ENCODE results near the gene DDX31. TPM values are rescaled to one million over a fixed set of nuclear protein-coding genes. Genes with fewer than 3 reads are reported as not detected.

Gene DDX31
- total and polyA plus RNA-seq, 7 donors = 5.5 to 12.4 (median 8.6) TPM

- Histone ChIP-seq H3K27me3 (ENCODE audit: insufficient read depth in 3 of 3, low read length in 2 of 3) (peaks cover 0 to 13% (median 0%) of the 10 kb centered on the region in 3 donors), H3K9me3 (no peaks in the 10 kb centered on the region), H3K4me1 (no peaks in the 10 kb centered on the region), H3K4me3 (no peak overlapping the region), H3K27ac (no peak overlapping the region), H3K36me3 (ENCODE audit: insufficient read depth in 1 of 2, low read depth in 1 of 2) (peaks cover 4 to 61% of the 10 kb centered on the region in 2 donors)
- ATAC-seq (peak in 3 of 4 donors; percentile 35 to 87 (median 36)), DNase-seq (peak in 1 of 2 donors; percentile 34)
- TF ChIP-seq, protein P1, sequence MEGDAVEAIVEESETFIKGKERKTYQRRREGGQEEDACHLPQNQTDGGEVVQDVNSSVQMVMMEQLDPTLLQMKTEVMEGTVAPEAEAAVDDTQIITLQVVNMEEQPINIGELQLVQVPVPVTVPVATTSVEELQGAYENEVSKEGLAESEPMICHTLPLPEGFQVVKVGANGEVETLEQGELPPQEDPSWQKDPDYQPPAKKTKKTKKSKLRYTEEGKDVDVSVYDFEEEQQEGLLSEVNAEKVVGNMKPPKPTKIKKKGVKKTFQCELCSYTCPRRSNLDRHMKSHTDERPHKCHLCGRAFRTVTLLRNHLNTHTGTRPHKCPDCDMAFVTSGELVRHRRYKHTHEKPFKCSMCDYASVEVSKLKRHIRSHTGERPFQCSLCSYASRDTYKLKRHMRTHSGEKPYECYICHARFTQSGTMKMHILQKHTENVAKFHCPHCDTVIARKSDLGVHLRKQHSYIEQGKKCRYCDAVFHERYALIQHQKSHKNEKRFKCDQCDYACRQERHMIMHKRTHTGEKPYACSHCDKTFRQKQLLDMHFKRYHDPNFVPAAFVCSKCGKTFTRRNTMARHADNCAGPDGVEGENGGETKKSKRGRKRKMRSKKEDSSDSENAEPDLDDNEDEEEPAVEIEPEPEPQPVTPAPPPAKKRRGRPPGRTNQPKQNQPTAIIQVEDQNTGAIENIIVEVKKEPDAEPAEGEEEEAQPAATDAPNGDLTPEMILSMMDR (IDR thresholded peaks at IDR 0.05) = no peak
- intact Hi-C loops (cut with DNase I) = no loop called here
- 86 to 91% (median 90%) methylated on average over 16 of the region's 16 CpGs for WGBS, 3 donors
Observed at GRCh38 chr9:132597073-132597775, 72.6 kb downstream of the DDX31 start.

DNA sequence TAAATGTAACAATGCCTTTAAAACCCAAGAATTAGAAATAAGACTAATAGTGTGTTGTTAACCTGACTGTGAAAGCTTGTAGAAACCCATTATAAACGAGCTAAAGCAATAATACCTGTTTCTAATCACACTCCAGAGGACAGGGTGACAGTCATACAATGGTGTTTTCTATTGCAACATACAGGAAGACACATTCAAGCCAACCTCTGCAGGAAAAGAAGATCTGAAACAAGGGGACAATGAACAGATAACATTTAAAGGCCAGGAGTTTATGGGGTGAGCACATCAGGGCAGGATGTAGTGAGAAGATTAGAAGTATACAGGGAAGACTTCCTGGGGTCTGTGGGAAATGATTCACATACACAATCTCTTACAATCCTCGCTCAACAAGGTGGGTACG, 73.6 kb downstream of the DDX31 start:
- intact Hi-C loops (cut with DNase I) = no loop called here
- no peaks in the 10 kb centered on the region for H3K4me1 ChIP-seq
- DNase-seq = no peak
- no peak overlapping the region for H3K4me3 ChIP-seq
- TF ChIP-seq, protein P1 (IDR thresholded peaks at IDR 0.05) = no peak
- peaks cover 4 to 60% of the 10 kb centered on the region in 2 donors for H3K36me3 ChIP-seq (ENCODE audit: insufficient read depth in 1 of 2, low read depth in 1 of 2)
- peaks cover 0 to 23% (median 0%) of the 10 kb centered on the region in 3 donors for H3K27me3 ChIP-seq (ENCODE audit: insufficient read depth in 3 of 3, low read length in 2 of 3)
- WGBS, 3 donors = 77 to 82% (median 79%) methylated on average over 3 of the region's 3 CpGs
- no peaks in the 10 kb centered on the region for H3K9me3 ChIP-seq
- H3K27ac ChIP-seq = no peak overlapping the region
- no peak for ATAC-seq

- Histone ChIP-seq H3K27me3 (ENCODE audit: insufficient read depth in 3 of 3, low read length in 2 of 3) (peaks cover 0 to 32% (median 3%) of the 10 kb centered on the region in 3 donors), H3K4me1 (no peaks in the 10 kb centered on the region), H3K27ac (no peak overlapping the region), H3K4me3 (no peak overlapping the region), H3K9me3 (no peaks in the 10 kb centered on the region), H3K36me3 (ENCODE audit: insufficient read depth in 1 of 2, low read depth in 1 of 2) (peaks cover 4 to 52% of the 10 kb centered on the region in 2 donors)
- DNase-seq (no peak), ATAC-seq (no peak)
- intact Hi-C loops (cut with DNase I) = no loop called here
- TF ChIP-seq, protein P1 (IDR thresholded peaks at IDR 0.05) = no peak
- 76 to 85% (median 84%) methylated on average over 6 of the region's 6 CpGs for WGBS, 3 donors
Observed at GRCh38 chr9:132595319-132595718, 74.5 kb downstream of the DDX31 start.

GRCh38 chr9:132594412-132594811, 75.4 kb downstream of the DDX31 start:
- TF ChIP-seq, protein P1 (IDR thresholded peaks at IDR 0.05) = no peak
- peaks cover 4 to 43% of the 10 kb centered on the region in 2 donors for H3K36me3 ChIP-seq (ENCODE audit: insufficient read depth in 1 of 2, low read depth in 1 of 2)
- no peaks in the 10 kb centered on the region for H3K4me1 ChIP-seq
- H3K27ac ChIP-seq = no peak overlapping the region
- no peak overlapping the region for H3K4me3 ChIP-seq
- 93 to 95% (median 94%) methylated on average over 13 of the region's 13 CpGs for WGBS, 3 donors
- no peak for DNase-seq
- ATAC-seq = no peak
- peaks cover 0 to 41% (median 8%) of the 10 kb centered on the region in 3 donors for H3K27me3 ChIP-seq (ENCODE audit: insufficient read depth in 3 of 3, low read length in 2 of 3)
- H3K9me3 ChIP-seq = no peaks in the 10 kb centered on the region
- intact Hi-C loops (cut with DNase I) = no loop called here
